GM23338 (cell line): ENCODE measurements around the gene FGF19.

Experiments used
- CREB1 ChIP-seq: fragments of 250-450 bp; sonication (Bioruptor Pico); IDR thresholded peaks from 2 replicates; pipeline ENCODE4 v1.5.0; 2020; ENCODE audit warnings: low read depth, mild to moderate bottlenecking, moderate library complexity
- CTCF ChIP-seq, 2 experiments: fragments of 200-600 bp in 1 of 2; sonication (generic) in 1 of 2; conservative IDR thresholded peaks; 2 replicates each; pipeline versions ENCODE4 v1.5.1 to v1.6.1; 2016 to 2017; ENCODE audit warnings: antibody characterized with exemption in 2 of 2, low read depth in 2 of 2, mild to moderate bottlenecking in 2 of 2, moderate library complexity in 1 of 2
- EZH2 ChIP-seq: fragments of 200-600 bp; sonication (generic); IDR thresholded peaks from one replicate; pipeline ENCODE4 v1.8.0; 2017; ENCODE audit warnings: antibody characterized with exemption, mild to moderate bottlenecking, low read depth; ENCODE audit not compliant: unreplicated experiment
- JUNB ChIP-seq: IDR thresholded peaks from one replicate; pipeline ENCODE4 v1.6.1; 2016; ENCODE audit warnings: antibody characterized with exemption; ENCODE audit not compliant: unreplicated experiment
- POLR2AphosphoS5 ChIP-seq: IDR thresholded peaks from 2 replicates; pipeline ENCODE4 v1.6.1; 2016; ENCODE audit warnings: antibody characterized with exemption, low read depth
- STAT1 ChIP-seq: IDR thresholded peaks from one replicate; pipeline ENCODE4 v1.6.1; 2016; ENCODE audit warnings: antibody characterized with exemption; ENCODE audit not compliant: unreplicated experiment
- ZNF114 ChIP-seq: fragments of 250-450 bp; sonication (Bioruptor Pico); IDR thresholded peaks from 2 replicates; pipeline ENCODE4 v1.5.0; 2020; ENCODE audit warnings: mild to moderate bottlenecking, moderate library complexity
- ZNF462 ChIP-seq: fragments of 250-450 bp; sonication (Bioruptor Pico); IDR thresholded peaks from 2 replicates; pipeline ENCODE4 v1.5.0; 2020; ENCODE audit warnings: mild to moderate bottlenecking, moderate library complexity
- TF ChIP-seq, protein P1 (sequence below): IDR thresholded peaks from 2 replicates; pipeline ENCODE4 v1.6.1; 2016; ENCODE audit warnings: antibody characterized with exemption

DNA sequence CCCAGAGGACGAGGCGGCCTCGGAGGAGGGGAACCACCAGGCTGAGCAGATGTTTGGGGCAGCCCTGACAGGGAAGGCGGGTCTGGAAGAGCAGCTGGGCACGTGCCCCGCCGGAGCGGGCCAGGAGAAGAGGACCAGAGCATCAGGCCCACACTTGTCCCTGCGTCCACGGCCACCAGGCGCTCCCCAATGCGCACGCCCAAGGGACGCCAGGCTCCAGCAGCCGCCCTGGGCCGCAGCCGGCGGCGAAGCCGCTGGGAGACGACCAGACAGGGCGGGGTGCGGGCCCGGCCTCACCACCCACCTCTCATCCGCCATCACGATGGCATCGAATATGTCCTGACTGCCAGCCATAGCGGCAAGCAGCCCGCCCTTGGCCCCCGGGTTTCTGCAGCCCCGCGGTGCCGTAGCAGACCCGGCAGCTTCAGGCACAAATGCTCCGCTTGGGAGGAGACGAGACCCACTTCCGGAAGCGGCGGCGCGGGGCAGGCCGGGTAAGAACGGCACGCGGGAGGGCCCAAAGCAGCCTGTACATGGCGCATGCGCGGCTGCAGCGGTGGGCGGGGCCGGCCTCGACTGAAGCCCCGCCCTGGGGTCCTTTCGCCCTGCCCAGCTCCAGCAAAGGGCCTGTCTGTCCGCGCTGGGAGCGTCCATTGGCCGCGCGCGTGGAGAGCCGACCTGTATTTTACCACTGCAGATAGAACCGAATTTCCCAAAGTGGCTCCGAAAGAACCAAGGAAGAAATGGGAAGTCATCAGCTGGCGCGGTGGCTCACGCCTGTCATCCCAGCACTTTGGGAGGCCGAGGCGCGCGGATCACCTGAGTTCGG lies 28.7 kb downstream of the FGF19 start, which contains the start of gene LTO1:
- TF ChIP-seq CTCF (conservative IDR thresholded peaks at IDR 0.05; ENCODE audit: low read depth in 2 of 2) (no peak), JUNB (no peak), POLR2AphosphoS5 (peak; percentile 84), STAT1 (no peak), ZNF462 (no peak), EZH2 (no peak), CREB1 (CRISPR knock-in tag) (no peak), ZNF114 (CRISPR knock-in tag) (no peak)
- TF ChIP-seq, protein P1, sequence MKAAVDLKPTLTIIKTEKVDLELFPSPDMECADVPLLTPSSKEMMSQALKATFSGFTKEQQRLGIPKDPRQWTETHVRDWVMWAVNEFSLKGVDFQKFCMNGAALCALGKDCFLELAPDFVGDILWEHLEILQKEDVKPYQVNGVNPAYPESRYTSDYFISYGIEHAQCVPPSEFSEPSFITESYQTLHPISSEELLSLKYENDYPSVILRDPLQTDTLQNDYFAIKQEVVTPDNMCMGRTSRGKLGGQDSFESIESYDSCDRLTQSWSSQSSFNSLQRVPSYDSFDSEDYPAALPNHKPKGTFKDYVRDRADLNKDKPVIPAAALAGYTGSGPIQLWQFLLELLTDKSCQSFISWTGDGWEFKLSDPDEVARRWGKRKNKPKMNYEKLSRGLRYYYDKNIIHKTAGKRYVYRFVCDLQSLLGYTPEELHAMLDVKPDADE: peak; percentile 79
